ENCODE measurements around the gene ZNF500.

The ZNF500 gene

DNA sequence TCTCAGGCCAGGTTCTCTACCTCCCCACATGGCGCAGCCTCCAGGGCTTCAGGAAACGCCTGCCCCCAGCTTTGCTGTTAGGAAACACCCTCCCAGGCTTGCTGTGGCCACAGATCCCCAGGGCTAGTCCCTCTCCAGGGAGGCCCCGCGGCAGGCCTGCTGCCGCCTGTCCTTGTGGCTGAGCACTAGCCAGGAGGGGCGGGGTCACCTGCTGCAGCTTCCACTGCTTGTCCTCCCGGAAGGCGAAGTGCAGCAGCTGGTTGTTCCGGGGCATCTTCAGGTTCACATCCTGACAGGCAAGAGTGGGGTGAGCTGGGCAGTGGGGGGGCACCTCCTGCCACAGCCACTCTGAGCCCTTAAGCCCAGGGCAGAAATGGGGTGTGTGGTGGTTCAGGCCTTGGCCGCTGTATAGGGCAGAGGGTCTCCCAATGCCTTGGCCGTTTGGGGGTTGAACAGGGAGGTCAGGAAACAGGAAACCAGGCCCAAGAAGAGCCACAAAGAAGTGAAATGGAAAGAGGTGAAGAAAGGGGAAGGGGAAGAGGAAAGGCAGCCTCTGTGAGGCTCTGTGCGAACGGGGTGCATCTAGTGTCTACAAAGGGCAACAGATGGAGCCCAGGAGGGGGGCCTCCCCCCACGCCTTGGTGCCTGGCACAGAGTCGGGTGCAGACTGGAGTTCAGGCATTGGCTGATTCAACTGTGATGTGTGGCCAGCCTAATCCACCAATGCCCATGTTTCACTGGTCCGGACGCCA, 33.5 kb upstream of the ZNF500 start:
- peak overlapping the region; percentile 83 for H3K27ac ChIP-seq
- TF ChIP-seq, protein P1, sequence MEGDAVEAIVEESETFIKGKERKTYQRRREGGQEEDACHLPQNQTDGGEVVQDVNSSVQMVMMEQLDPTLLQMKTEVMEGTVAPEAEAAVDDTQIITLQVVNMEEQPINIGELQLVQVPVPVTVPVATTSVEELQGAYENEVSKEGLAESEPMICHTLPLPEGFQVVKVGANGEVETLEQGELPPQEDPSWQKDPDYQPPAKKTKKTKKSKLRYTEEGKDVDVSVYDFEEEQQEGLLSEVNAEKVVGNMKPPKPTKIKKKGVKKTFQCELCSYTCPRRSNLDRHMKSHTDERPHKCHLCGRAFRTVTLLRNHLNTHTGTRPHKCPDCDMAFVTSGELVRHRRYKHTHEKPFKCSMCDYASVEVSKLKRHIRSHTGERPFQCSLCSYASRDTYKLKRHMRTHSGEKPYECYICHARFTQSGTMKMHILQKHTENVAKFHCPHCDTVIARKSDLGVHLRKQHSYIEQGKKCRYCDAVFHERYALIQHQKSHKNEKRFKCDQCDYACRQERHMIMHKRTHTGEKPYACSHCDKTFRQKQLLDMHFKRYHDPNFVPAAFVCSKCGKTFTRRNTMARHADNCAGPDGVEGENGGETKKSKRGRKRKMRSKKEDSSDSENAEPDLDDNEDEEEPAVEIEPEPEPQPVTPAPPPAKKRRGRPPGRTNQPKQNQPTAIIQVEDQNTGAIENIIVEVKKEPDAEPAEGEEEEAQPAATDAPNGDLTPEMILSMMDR (conservative IDR thresholded peaks at IDR 0.05): no peak
- TF ChIP-seq ZFX (IDR thresholded peaks at IDR 0.05): no peak

DNA sequence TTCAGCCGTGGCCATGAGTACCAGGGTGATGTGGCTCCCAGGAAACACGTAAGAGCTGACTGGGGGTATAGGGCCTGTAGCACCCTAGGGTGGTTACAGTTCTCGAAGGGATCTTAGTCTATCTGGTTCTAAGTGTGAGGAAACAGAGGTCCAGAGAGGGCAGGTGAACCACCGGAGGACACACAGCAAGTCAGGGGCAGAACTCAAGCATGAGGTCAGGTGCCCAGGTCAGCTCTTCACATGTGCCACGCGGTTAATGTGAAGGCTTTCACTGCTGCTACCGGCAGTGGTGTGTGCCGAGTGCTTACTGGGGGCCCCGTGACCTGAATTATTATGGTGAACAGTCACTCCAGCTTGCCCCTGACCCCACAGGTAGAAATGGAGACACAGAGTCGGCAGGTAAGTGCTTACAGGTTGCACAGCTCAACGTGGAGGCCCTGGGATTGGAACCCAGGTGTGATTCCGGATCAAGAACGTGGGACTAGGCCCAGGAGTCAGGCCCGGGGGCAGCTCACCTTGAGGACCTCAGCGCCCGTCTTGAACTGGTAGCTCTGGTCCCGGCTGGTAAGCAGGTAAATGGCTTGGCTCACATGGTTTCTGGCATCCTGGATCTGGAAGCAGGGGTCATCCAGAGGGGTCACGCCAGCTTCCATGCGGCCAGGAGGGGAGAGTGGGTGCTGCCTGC, 32.4 kb upstream of the ZNF500 start:
- H3K27ac ChIP-seq: peak overlapping the region; percentile 83; the same call in 1 of the 2 replicates
- TF ChIP-seq, protein P1 (conservative IDR thresholded peaks at IDR 0.05): no peak
- no peak for TF ChIP-seq ZFX (IDR thresholded peaks at IDR 0.05)

DNA sequence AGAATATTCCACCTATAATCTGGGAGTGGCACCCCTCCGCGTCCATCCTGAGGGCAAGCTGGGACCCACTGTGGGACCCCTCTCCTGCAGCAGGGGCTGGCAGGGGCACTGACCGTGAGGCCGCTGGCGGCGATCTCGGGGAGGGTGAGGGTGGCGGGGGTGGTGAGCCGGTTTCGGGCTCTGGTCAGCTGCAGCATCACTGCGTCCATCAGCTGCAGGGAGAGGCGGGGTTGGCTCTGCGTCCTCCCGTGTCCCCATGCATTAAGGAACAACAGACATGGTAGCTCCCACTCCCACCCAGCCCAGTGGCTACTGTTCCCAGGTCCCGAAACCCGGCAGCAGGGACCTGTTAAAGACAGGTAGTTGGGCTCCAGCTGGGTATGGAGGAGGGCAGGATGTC, 31.5 kb upstream of the ZNF500 start:
- TF ChIP-seq, protein P1 (conservative IDR thresholded peaks at IDR 0.05): no peak
- TF ChIP-seq ZFX (IDR thresholded peaks at IDR 0.05): no peak
- no peak overlapping the region for H3K27ac ChIP-seq

DNA sequence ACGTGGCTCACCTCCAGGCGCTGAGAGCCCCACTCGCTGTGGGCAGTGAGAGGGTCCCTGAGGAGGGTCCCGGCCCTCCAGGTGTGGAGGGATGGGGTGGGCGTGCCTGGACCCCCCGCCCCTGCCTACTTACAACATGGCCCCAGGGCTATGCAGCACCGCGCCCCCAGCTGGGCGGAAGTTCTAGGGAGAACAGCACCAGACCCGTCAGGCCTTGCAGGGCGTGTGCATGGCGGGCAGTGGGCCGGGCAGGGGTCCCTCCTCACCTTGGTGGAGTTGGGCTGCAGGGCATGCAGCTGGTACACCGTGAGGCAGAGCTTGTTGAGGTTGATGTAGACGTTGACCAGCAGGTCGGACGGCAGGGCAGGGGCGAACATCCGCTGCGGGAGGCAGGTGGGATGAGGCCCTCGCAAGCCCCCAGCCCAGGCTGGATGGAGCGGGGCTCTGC, 30.9 kb upstream of the ZNF500 start:
- TF ChIP-seq, protein P1 (conservative IDR thresholded peaks at IDR 0.05): no peak
- no peak for TF ChIP-seq ZFX (IDR thresholded peaks at IDR 0.05)

DNA sequence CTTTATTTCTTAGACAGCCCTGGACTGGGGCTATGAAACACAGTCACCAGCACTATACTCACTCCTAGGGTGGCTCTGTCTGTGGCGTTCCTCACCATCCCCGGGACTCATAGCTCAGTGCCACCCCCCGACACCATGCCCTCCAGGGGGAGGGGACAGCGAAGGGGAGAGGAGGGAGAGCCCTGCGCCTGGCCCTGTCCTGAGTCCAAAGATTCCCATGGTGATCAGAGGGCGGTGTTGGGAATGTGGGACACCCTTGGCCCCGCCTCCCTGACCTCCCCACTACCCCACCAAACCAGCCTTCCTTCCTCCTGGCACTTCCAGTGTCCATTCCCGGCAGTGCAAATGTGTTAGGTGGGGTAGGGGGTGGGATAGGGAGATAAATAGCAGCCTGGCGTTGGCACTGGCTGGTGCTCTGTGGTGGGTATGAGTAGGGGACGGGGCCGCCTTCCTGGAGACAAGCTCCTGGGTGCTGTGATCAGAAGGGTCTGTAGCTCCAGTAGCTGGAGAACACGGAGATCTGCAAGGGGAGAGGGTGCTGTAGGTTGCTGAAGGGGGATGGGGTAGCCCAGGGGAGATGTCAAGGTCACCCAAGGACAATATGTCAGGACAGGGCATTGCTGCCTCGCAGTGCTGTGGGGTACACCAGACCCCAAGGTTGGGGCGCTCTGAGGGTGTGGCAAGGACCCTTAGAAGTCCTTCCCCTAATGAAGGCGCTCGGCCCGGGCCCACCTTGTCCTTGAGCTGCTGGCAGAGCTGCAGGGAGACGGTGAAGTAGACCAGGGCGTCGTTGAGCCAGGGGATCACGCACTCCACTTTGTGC, 30.2 kb upstream of the ZNF500 start:
- TF ChIP-seq, protein P1 (conservative IDR thresholded peaks at IDR 0.05): no peak
- TF ChIP-seq ZFX (IDR thresholded peaks at IDR 0.05): no peak
- no peak overlapping the region for H3K27ac ChIP-seq

More for the DNA sequence above, 30.9 kb upstream of the ZNF500 start:
- H3K27ac ChIP-seq: no peak overlapping the region

DNA sequence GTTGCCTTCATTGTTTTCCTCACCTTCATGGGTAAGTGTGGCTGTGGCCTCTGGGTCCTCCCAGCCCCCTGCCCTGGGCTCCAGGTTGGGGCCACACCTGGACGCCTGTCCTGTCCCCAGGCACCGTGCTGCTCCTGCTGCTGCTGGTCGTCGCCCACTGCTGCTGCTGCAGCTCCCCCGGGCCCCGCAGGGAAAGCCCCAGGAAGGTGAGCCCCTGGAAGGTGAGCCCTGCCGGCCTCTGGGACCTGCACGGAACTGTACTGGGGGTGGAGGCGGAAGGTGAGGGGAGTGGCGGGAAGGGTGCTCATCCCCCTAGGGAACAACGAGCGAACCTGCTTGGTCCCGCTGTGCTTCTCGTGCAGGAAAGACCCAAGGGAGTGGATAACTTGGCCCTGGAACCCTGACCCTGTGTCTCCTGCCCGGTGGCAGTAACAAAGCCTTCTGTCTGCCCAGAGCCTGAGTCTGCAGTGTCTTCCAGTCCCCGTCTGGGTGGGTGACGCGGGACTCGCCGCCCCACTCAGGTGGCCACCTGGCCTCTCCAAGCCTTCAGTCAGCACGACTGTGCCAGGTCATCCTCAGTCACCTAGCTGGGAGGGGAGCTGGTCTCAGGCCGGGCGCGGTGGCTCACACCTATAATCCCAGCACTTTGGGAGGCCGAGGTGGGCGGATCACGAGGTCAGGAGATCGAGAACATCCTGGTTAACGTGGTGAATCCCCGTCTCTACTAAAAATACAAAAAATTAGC, 29.0 kb upstream of the ZNF500 start:
- TF ChIP-seq, protein P1 (conservative IDR thresholded peaks at IDR 0.05): no peak
- TF ChIP-seq ZFX (IDR thresholded peaks at IDR 0.05): no peak
- 0 out of 2 replicates have a peak overlapping the region, but pooled peaks have one; percentile 11 for H3K27ac ChIP-seq
